Measurements from ENCODE around the gene HORMAD2. TPM values are rescaled to one million over a fixed set of nuclear protein-coding genes. Genes with fewer than 3 reads are reported as not detected.

HORMAD2 gene
- total RNA-seq, 6 donors from 2014 or later = 0.80 TPM; not detected in 5

- H3K27me3 ChIP-seq = no peaks in the 10 kb centered on the region
- WGBS, 2 donors = 38 to 41% methylated on average over 5 of the region's 5 CpGs
- peak in 2 of 4 donors; percentile 30 to 72 for TF ChIP-seq EP300 (IDR thresholded peaks at IDR 0.05)
- no peak for TF ChIP-seq POLR2AphosphoS5 (IDR thresholded peaks at IDR 0.05)
- peak overlapping the region; percentile 78 to 89 (median 82) for H3K27ac ChIP-seq
- peaks cover 21 to 33% (median 26%) of the 10 kb centered on the region in 4 donors for H3K4me1 ChIP-seq
- no peaks in the 10 kb centered on the region for H3K9me3 ChIP-seq
- DNase-seq = no peak
- ATAC-seq (ENCODE audit: low FRiP score in 2 of 2) = peak in 1 of 2 donors; percentile 53
- H3K36me3 ChIP-seq = no peaks in the 10 kb centered on the region
- peak overlapping the region in 1 of 4 donors; percentile 19 for H3K4me3 ChIP-seq
These were observed 115.2 kb downstream of the HORMAD2 start for GRCh38 chr22:30195245-30196140.

DNA sequence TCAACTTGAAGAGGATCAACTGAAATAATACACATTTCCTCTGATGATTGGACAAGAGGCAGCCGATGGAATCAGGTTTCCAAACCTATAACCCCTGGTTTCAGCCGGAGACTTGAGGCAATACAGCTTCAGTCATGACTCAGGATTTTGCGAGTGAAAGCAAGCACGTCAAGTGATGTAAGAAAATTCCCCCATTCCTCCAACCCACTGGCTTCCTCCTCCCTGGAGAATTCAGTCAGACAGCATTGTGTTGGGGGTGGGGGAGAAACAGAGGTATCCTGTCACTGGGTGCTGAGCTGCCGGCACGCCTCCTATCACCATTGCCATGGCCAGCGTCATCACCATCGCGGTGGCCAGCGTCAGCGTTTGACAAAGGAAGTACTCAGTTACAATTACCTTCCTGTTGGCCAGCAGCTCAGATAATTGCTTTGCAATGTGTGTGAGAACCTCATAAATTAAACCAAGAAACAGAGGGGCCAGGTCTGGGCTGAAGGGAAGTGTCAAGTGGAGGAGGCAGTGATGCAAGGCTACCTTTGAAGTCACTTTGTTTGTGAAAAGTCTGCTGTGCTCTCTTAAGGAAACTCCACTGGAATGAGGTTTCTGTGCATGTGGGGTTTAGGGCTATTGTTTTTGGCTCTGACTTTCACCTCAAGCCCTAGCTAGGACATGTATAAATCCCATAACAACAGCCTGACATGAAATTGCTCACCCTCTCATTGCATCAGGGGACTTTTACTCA lies 116.0 kb downstream of the HORMAD2 start:
- Histone ChIP-seq H3K4me3 (peak overlapping the region in 1 of 4 donors; percentile 19), H3K36me3 (no peaks in the 10 kb centered on the region), H3K27me3 (no peaks in the 10 kb centered on the region), H3K27ac (peak overlapping the region; percentile 78 to 89 (median 82)), H3K9me3 (no peaks in the 10 kb centered on the region), H3K4me1 (peaks cover 21 to 33% (median 26%) of the 10 kb centered on the region in 4 donors)
- 2 to 5% methylated on average over 11 of the region's 11 CpGs for WGBS, 2 donors
- ATAC-seq (ENCODE audit: low FRiP score in 2 of 2) (peak; percentile 89 to 94), DNase-seq (peak; percentile 85 to 88)
- TF ChIP-seq EP300 (IDR thresholded peaks at IDR 0.05) (peak in 1 of 4 donors; percentile 29), POLR2A (IDR thresholded peaks at IDR 0.05) (peak in 2 of 4 donors; percentile 37 to 40), CTCF (IDR thresholded peaks at IDR 0.05) (no peak), POLR2AphosphoS5 (IDR thresholded peaks at IDR 0.05) (peak; percentile 61 to 62)

- no peaks in the 10 kb centered on the region for H3K9me3 ChIP-seq
- H3K36me3 ChIP-seq = no peaks in the 10 kb centered on the region
- ATAC-seq (ENCODE audit: low FRiP score in 2 of 2) (no peak), DNase-seq (no peak)
- H3K4me1 ChIP-seq = peaks cover 21 to 33% (median 26%) of the 10 kb centered on the region in 4 donors
- 6 to 18% methylated on average over 2 of the region's 2 CpGs for WGBS, 2 donors
- no peaks in the 10 kb centered on the region for H3K27me3 ChIP-seq
- H3K27ac ChIP-seq = peak overlapping the region; percentile 78 to 89 (median 82)
- H3K4me3 ChIP-seq = peak overlapping the region in 1 of 4 donors; percentile 19
- TF ChIP-seq POLR2A (IDR thresholded peaks at IDR 0.05) (no peak), POLR2AphosphoS5 (IDR thresholded peaks at IDR 0.05) (no peak), CTCF (IDR thresholded peaks at IDR 0.05) (no peak), EP300 (IDR thresholded peaks at IDR 0.05) (no peak)
These were observed 116.6 kb downstream of the HORMAD2 start for GRCh38 chr22:30196880-30197336.

GRCh38 chr22:30197389-30197788 lies 117.1 kb downstream of the HORMAD2 start:
- no peak for ATAC-seq (ENCODE audit: low FRiP score in 2 of 2)
- Histone ChIP-seq H3K9me3 (no peaks in the 10 kb centered on the region), H3K4me1 (peaks cover 21 to 31% (median 26%) of the 10 kb centered on the region in 4 donors), H3K27ac (peak overlapping the region; percentile 78 to 89 (median 82)), H3K4me3 (no peak overlapping the region), H3K36me3 (no peaks in the 10 kb centered on the region), H3K27me3 (no peaks in the 10 kb centered on the region)
- TF ChIP-seq POLR2AphosphoS5 (IDR thresholded peaks at IDR 0.05) = no peak
- TF ChIP-seq POLR2A (IDR thresholded peaks at IDR 0.05) = no peak
- TF ChIP-seq CTCF (IDR thresholded peaks at IDR 0.05) = no peak
- TF ChIP-seq EP300 (IDR thresholded peaks at IDR 0.05) = no peak
- DNase-seq = no peak
